ENCODE data around the gene ARHGEF17. TPM values are rescaled to one million over a fixed set of nuclear protein-coding genes. Genes with fewer than 3 reads are reported as not detected.

The ARHGEF17 gene
- total RNA-seq, 1 donor from 2014 or later, result 0.05 TPM

DNA sequence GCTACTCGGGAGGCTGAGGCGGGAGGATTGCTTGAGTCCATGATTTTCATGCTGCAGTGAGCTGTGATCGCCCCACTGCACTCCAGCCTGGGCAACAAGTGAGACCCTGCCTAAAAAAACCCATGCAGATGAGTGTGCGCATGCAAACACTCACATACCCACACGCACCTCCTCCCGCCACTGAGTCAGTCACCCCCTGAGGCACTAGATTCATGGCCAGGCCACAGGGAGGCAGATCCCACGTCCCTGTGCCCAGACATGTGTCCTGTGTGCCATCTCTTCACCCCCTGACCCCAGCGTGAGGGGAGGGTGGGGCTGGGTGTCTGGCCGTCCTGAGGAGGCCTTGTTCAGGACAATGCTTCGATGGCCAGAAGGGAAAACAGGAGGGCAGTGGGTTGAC is 83.6 kb downstream of the ARHGEF17 start:
- DNase-seq (ENCODE audit: low spot score), result no peak
- Mint-ChIP-seq H3K4me1 (ENCODE audit: low read depth) (peaks cover 20% of the 10 kb centered on the region), H3K27me3 (ENCODE audit: insufficient read depth) (no peaks in the 10 kb centered on the region), H3K4me3 (no peak overlapping the region), H3K36me3 (ENCODE audit: low read depth) (peaks cover 8% of the 10 kb centered on the region), H3K27ac (no peak overlapping the region), H3K9me3 (no peaks in the 10 kb centered on the region)
- intact Hi-C loops (cut with micrococcal nuclease), result loop anchor here (2.0 kb wide), 1 partner anchor 269 kb away; no protein-coding TSS in a partner anchor

GRCh38 chr11:73392108-73393010 is 84.3 kb downstream of the ARHGEF17 start:
- peak overlapping the region; percentile 12 for H3K27ac Mint-ChIP-seq
- H3K9me3 Mint-ChIP-seq, result no peaks in the 10 kb centered on the region
- intact Hi-C loops (cut with micrococcal nuclease), result loop anchor here (1.0 to 2.0 kb wide), 4 partner anchors 15 to 268 kb away; no protein-coding TSS in a partner anchor
- H3K4me3 Mint-ChIP-seq, result no peak overlapping the region
- no peak for DNase-seq (ENCODE audit: low spot score)
- H3K27me3 Mint-ChIP-seq (ENCODE audit: insufficient read depth), result no peaks in the 10 kb centered on the region
- H3K4me1 Mint-ChIP-seq (ENCODE audit: low read depth), result peaks cover 13% of the 10 kb centered on the region
- H3K36me3 Mint-ChIP-seq (ENCODE audit: low read depth), result peaks cover 12% of the 10 kb centered on the region

DNA sequence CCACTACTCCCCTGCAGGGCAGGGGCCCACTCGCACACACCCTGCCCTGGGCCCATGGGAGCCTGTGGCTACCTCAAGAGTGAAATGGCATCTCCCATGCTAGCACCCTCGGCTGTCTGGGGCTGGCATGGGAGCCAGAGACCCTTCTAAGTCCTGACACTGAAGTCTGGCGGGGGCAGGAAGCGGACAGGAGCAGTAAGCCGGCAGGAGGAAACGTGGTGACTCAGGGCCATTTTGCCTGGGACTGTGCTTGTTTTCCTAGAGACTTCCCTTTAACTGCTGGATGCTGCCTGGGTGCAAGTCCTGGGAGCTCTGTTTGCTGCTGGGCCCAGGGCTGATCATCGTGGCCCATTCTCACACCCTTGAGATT is 84.9 kb downstream of the ARHGEF17 start:
- no peaks in the 10 kb centered on the region for H3K27me3 Mint-ChIP-seq (ENCODE audit: insufficient read depth)
- H3K27ac Mint-ChIP-seq, result no peak overlapping the region
- intact Hi-C loops (cut with micrococcal nuclease), result loop anchor here (1.0 to 2.0 kb wide), 4 partner anchors 16 to 268 kb away; no protein-coding TSS in a partner anchor
- H3K4me3 Mint-ChIP-seq, result no peak overlapping the region
- H3K9me3 Mint-ChIP-seq, result no peaks in the 10 kb centered on the region
- H3K4me1 Mint-ChIP-seq (ENCODE audit: low read depth), result peaks cover 10% of the 10 kb centered on the region
- H3K36me3 Mint-ChIP-seq (ENCODE audit: low read depth), result peaks cover 15% of the 10 kb centered on the region
- DNase-seq (ENCODE audit: low spot score), result no peak

DNA sequence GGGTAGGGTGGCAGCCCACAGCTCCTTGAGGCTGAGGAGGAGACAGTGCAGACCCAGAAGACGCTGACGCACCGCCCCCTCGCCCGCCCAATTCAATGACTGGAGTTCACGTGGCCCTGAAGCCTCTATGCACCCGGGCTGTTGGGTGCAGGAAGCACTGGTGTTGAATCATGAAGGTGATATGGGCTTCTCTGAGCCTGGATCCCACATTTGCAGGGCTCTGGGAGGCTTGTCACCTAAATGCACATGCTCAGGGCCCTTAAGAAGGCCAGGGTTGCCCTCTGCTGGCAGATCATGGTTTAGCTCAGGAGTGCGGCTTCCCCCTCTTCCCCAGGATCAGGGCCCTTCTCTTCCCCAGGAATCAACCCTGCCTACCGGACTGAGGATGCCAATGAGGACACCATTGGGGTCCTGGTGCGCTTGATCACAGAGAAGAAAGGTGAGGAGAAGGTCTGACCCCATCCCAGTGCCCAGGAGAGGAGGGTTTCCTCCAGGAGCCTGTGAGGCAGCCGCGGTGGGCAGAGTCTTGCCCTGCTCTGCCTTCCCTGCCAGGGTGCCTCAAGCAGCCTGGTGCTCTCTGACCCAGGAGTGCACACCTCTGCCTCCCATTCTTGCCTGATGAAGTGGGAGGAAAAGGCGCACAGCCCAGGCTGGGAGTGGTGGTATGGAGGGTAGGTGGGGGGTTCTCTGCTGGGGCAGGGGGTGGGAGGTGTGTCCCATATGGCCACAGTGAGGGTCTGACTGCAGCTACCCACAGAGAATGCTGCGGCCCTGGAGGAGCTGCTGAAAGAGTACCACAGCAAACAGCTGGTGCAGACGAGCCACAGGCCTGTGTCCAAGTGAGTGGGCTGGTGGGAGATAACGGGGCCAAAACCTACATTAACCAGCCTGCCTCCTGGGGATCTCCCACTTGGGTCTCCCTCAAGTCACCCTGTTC is 85.7 kb downstream of the ARHGEF17 start:
- DNase-seq (ENCODE audit: low spot score), result peak; percentile 55
- H3K27me3 Mint-ChIP-seq (ENCODE audit: insufficient read depth), result no peaks in the 10 kb centered on the region
- peaks cover 6% of the 10 kb centered on the region for H3K4me1 Mint-ChIP-seq (ENCODE audit: low read depth)
- H3K9me3 Mint-ChIP-seq, result no peaks in the 10 kb centered on the region
- no peak overlapping the region for H3K27ac Mint-ChIP-seq
- H3K4me3 Mint-ChIP-seq, result no peak overlapping the region
- intact Hi-C loops (cut with micrococcal nuclease), result loop anchor here (1.0 to 2.0 kb wide), 4 partner anchors 16 to 267 kb away; no protein-coding TSS in a partner anchor
- peaks cover 15% of the 10 kb centered on the region for H3K36me3 Mint-ChIP-seq (ENCODE audit: low read depth)

GRCh38 chr11:73394416-73395296 is 86.6 kb downstream of the ARHGEF17 start:
- Mint-ChIP-seq H3K36me3 (ENCODE audit: low read depth) (peaks cover 15% of the 10 kb centered on the region), H3K9me3 (no peaks in the 10 kb centered on the region), H3K4me1 (ENCODE audit: low read depth) (peaks cover 8% of the 10 kb centered on the region), H3K27ac (no peak overlapping the region), H3K27me3 (ENCODE audit: insufficient read depth) (no peaks in the 10 kb centered on the region), H3K4me3 (no peak overlapping the region)
- DNase-seq (ENCODE audit: low spot score), result no peak
- intact Hi-C loops (cut with micrococcal nuclease), result no loop called here

- no peak for DNase-seq (ENCODE audit: low spot score)
- Mint-ChIP-seq H3K4me3 (no peak overlapping the region), H3K4me1 (ENCODE audit: low read depth) (peaks cover 5% of the 10 kb centered on the region), H3K27ac (no peak overlapping the region), H3K27me3 (ENCODE audit: insufficient read depth) (no peaks in the 10 kb centered on the region), H3K36me3 (ENCODE audit: low read depth) (peaks cover 12% of the 10 kb centered on the region), H3K9me3 (no peaks in the 10 kb centered on the region)
- intact Hi-C loops (cut with micrococcal nuclease), result no loop called here
Observed at GRCh38 chr11:73395297-73396208, 87.5 kb downstream of the ARHGEF17 start.

- Mint-ChIP-seq H3K27me3 (ENCODE audit: insufficient read depth) (no peaks in the 10 kb centered on the region), H3K36me3 (ENCODE audit: low read depth) (peaks cover 14% of the 10 kb centered on the region), H3K9me3 (no peaks in the 10 kb centered on the region), H3K27ac (no peak overlapping the region), H3K4me3 (no peak overlapping the region), H3K4me1 (ENCODE audit: low read depth) (peaks cover 8% of the 10 kb centered on the region)
- DNase-seq (ENCODE audit: low spot score), result no peak
- intact Hi-C loops (cut with micrococcal nuclease), result no loop called here
Observed at GRCh38 chr11:73396251-73396930, 88.3 kb downstream of the ARHGEF17 start.

GRCh38 chr11:73396985-73397384 is 88.9 kb downstream of the ARHGEF17 start:
- H3K4me3 Mint-ChIP-seq, result no peak overlapping the region
- peaks cover 8% of the 10 kb centered on the region for H3K4me1 Mint-ChIP-seq (ENCODE audit: low read depth)
- no peaks in the 10 kb centered on the region for H3K9me3 Mint-ChIP-seq
- H3K36me3 Mint-ChIP-seq (ENCODE audit: low read depth), result peaks cover 14% of the 10 kb centered on the region
- no peak overlapping the region for H3K27ac Mint-ChIP-seq
- intact Hi-C loops (cut with micrococcal nuclease), result no loop called here
- DNase-seq (ENCODE audit: low spot score), result no peak
- no peaks in the 10 kb centered on the region for H3K27me3 Mint-ChIP-seq (ENCODE audit: insufficient read depth)

DNA sequence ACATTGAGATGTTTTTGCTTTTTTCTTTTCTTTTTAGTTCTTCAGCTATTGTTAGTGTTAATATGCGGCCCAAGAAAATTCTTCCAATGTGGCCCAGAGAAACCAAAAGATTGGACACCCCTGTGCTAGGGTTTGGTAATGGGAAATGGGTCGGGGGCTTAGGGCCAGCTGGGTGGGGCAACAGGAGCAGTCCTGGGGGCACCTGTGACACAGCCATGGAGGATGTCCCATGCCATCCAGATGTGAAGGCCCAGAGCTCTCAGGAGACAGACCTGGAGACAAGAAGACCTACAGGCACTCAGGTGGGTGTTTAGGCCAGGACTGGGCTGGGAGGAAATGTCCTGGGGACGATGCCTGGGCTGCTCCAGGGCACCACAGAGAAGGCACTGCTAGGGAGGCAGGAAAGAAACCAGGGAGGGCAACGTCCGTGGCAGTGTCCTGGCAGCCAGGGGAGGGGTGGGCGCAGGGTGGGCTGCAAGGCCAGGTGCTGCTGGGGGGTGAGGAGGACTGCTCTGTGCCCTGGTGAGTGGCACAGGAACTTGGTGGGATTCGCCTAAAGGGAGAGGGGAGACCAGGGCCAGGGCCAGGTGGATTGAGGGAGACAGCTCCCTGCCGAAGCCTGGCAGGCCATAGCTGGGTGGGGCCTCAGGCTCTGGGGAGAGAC is 89.5 kb downstream of the ARHGEF17 start:
- Mint-ChIP-seq H3K4me3 (no peak overlapping the region), H3K27ac (peak overlapping the region; percentile 55), H3K36me3 (ENCODE audit: low read depth) (peaks cover 14% of the 10 kb centered on the region), H3K27me3 (ENCODE audit: insufficient read depth) (no peaks in the 10 kb centered on the region), H3K4me1 (ENCODE audit: low read depth) (peaks cover 8% of the 10 kb centered on the region), H3K9me3 (no peaks in the 10 kb centered on the region)
- intact Hi-C loops (cut with micrococcal nuclease), result no loop called here
- no peak for DNase-seq (ENCODE audit: low spot score)

GRCh38 chr11:73398132-73398526 is 90.1 kb downstream of the ARHGEF17 start:
- H3K27me3 Mint-ChIP-seq (ENCODE audit: insufficient read depth), result no peaks in the 10 kb centered on the region
- H3K4me3 Mint-ChIP-seq, result no peak overlapping the region
- peaks cover 14% of the 10 kb centered on the region for H3K36me3 Mint-ChIP-seq (ENCODE audit: low read depth)
- intact Hi-C loops (cut with micrococcal nuclease), result no loop called here
- no peaks in the 10 kb centered on the region for H3K9me3 Mint-ChIP-seq
- no peak for DNase-seq (ENCODE audit: low spot score)
- peak overlapping the region; percentile 55 for H3K27ac Mint-ChIP-seq
- H3K4me1 Mint-ChIP-seq (ENCODE audit: low read depth), result peaks cover 8% of the 10 kb centered on the region

DNA sequence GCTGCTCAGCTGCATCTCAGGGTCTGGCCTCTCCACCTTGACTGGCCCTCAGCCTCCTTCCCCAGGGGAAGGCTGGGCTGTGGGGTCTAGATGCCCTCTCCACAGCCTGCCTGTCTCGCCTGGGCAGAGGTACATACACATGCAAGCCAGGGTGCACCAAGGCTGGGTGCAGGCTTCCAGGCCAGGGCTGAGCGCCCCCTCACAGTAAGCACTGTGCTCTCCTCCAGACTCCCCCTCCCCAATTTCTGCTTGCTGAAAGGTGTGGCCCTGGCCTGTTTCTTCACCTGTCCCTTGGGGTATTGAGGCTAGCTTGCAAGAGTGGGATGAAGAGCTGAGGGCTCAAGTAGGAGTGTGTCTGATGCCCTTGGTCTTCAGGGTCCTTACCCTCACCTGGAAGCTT is 90.6 kb downstream of the ARHGEF17 start:
- peaks cover 14% of the 10 kb centered on the region for H3K36me3 Mint-ChIP-seq (ENCODE audit: low read depth)
- no peak for DNase-seq (ENCODE audit: low spot score)
- peaks cover 8% of the 10 kb centered on the region for H3K4me1 Mint-ChIP-seq (ENCODE audit: low read depth)
- H3K27ac Mint-ChIP-seq, result no peak overlapping the region
- no peaks in the 10 kb centered on the region for H3K9me3 Mint-ChIP-seq
- no peak overlapping the region for H3K4me3 Mint-ChIP-seq
- no peaks in the 10 kb centered on the region for H3K27me3 Mint-ChIP-seq (ENCODE audit: insufficient read depth)
- intact Hi-C loops (cut with micrococcal nuclease), result no loop called here

Measured in activated T-helper 1 cell treated with anti-CD3 and anti-CD28 coated beads, Interleukin-12 subunit alpha, Interleukin-12 subunit beta, Interleukin-2, Interleukin-4 antibody, amounts not matched to agents 30 ng/mL and 10 ng/mL and 1 ng/mL, durations not matched to agents 14 hours and 24 hours and 36 hours (primary cell).